SK-N-SH treated with all-trans-retinoic acid at 6 μM for 48 hours (cell line): ENCODE data around the gene IGFL1.
"Not testable (repeated sequence)": the region's sequence is repeated elsewhere in the genome, so short reads cannot be mapped to it uniquely, and the experiment has no call there.

Experiments used
- ATAC-seq: fragments of 200-7000 bp; cut with Tn5 transposase; 3 replicates; pipeline ENCODE4 v1.9.1; 2020; ENCODE audit warnings: mild to moderate bottlenecking, moderate library complexity
- ARNTL ChIP-seq: fragments of 450-650 bp; formaldehyde crosslinking; IDR thresholded peaks from 2 replicates; pipeline ENCODE4 v1.5.0; 2020; ENCODE audit warnings: low read depth, mild to moderate bottlenecking, moderate library complexity, borderline replicate concordance
- BACH2 ChIP-seq: fragments of 250-450 bp; sonication (Bioruptor Pico); IDR thresholded peaks from 2 replicates; pipeline ENCODE4 v1.9.0; 2021; ENCODE audit warnings: mild to moderate bottlenecking, borderline replicate concordance
- CREB5 ChIP-seq: fragments of 250-450 bp; sonication (Bioruptor Pico); IDR thresholded peaks from 2 replicates; pipeline ENCODE4 v1.5.1; 2020; ENCODE audit warnings: low read depth, mild to moderate bottlenecking, moderate library complexity
- CSDC2 ChIP-seq: fragments of 250-450 bp; sonication (Bioruptor Pico); IDR thresholded peaks from 2 replicates; pipeline ENCODE4 v1.5.0; 2020; ENCODE audit warnings: mild to moderate bottlenecking, moderate library complexity
- CSRNP3 ChIP-seq: fragments of 250-450 bp; sonication (Bioruptor Pico); IDR thresholded peaks from 2 replicates; pipeline ENCODE4 v1.5.1; 2021; ENCODE audit warnings: mild to moderate bottlenecking, moderate library complexity
- ESRRG ChIP-seq: fragments of 250-450 bp; sonication (Bioruptor Pico); IDR thresholded peaks from 2 replicates; pipeline ENCODE4 v1.6.1; 2021; ENCODE audit warnings: mild to moderate bottlenecking
- GLIS3 ChIP-seq: fragments of 250-450 bp; sonication (Bioruptor Pico); IDR thresholded peaks from 2 replicates; pipeline ENCODE4 v1.5.0; 2020; ENCODE audit warnings: mild to moderate bottlenecking, moderate library complexity
- ISL1 ChIP-seq: fragments of 250-450 bp; sonication (Bioruptor Pico); IDR thresholded peaks from 2 replicates; pipeline ENCODE4 v2.1.2; 2022; ENCODE audit warnings: mild to moderate bottlenecking, moderate library complexity
- OSR1 ChIP-seq: fragments of 250-450 bp; sonication (Bioruptor Pico); IDR thresholded peaks from 2 replicates; pipeline ENCODE4 v1.8.0; 2022; ENCODE audit warnings: moderate library complexity, mild to moderate bottlenecking, inconsistent platforms
- PATZ1 ChIP-seq: fragments of 250-450 bp; sonication (Bioruptor Pico); IDR thresholded peaks from 2 replicates; pipeline ENCODE4 v1.8.0; 2020; ENCODE audit warnings: mild to moderate bottlenecking, moderate library complexity, borderline replicate concordance
- POU6F1 ChIP-seq: fragments of 250-450 bp; sonication (Bioruptor Pico); IDR thresholded peaks from 2 replicates; pipeline ENCODE4 v1.8.0; 2021; ENCODE audit warnings: low read depth, mild to moderate bottlenecking, moderate library complexity, borderline replicate concordance
- PPARA ChIP-seq: fragments of 250-450 bp; sonication (Bioruptor Pico); IDR thresholded peaks from 2 replicates; pipeline ENCODE4 v1.5.0; 2020; ENCODE audit warnings: mild to moderate bottlenecking, borderline replicate concordance
- RARB ChIP-seq: fragments of 250-450 bp; sonication (Bioruptor Pico); IDR thresholded peaks from 2 replicates; pipeline ENCODE4 v1.8.0; 2021; ENCODE audit warnings: mild to moderate bottlenecking, moderate library complexity
- SNAI2 ChIP-seq: fragments of 250-450 bp; sonication (Bioruptor Pico); IDR thresholded peaks from 2 replicates; pipeline ENCODE4 v1.5.0; 2020; ENCODE audit warnings: mild to moderate bottlenecking, moderate library complexity
- TCF4 ChIP-seq: fragments of 250-450 bp; sonication (Bioruptor Pico); IDR thresholded peaks from 2 replicates; pipeline ENCODE4 v1.8.0; 2021; ENCODE audit warnings: mild to moderate bottlenecking, moderate library complexity, borderline replicate concordance
- TOX ChIP-seq: fragments of 250-450 bp; sonication (Bioruptor Pico); IDR thresholded peaks from 2 replicates; pipeline ENCODE4 v1.8.0; 2021; ENCODE audit warnings: mild to moderate bottlenecking, moderate library complexity, borderline replicate concordance
- ZC3H10 ChIP-seq: fragments of 250-450 bp; sonication (Bioruptor Pico); IDR thresholded peaks from 2 replicates; pipeline ENCODE4 v1.5.1; 2021; ENCODE audit warnings: mild to moderate bottlenecking, moderate library complexity
- ZFP3 ChIP-seq: fragments of 250-450 bp; sonication (Bioruptor Pico); IDR thresholded peaks from 2 replicates; pipeline ENCODE4 v1.5.0; 2020; ENCODE audit warnings: mild to moderate bottlenecking, moderate library complexity
- ZFP30 ChIP-seq: fragments of 450-650 bp; formaldehyde crosslinking; IDR thresholded peaks from 2 replicates; pipeline ENCODE4 v1.5.0; 2022; ENCODE audit warnings: mild to moderate bottlenecking, moderate library complexity
- ZNF565 ChIP-seq: fragments of 450-650 bp; formaldehyde crosslinking; conservative IDR thresholded peaks from 2 replicates; pipeline ENCODE4 v1.5.0; 2020; ENCODE audit warnings: low read depth, mild to moderate bottlenecking, moderate library complexity
- ZNF70 ChIP-seq: fragments of 450-650 bp; formaldehyde crosslinking; IDR thresholded peaks from 2 replicates; pipeline ENCODE4 v1.5.0; 2020; ENCODE audit warnings: mild to moderate bottlenecking, moderate library complexity
- ZNF8 ChIP-seq: fragments of 450-650 bp; formaldehyde crosslinking; IDR thresholded peaks from 2 replicates; pipeline ENCODE4 v1.5.0; 2020; ENCODE audit warnings: mild to moderate bottlenecking, moderate library complexity

The IGFL1 gene

GRCh38 chr19:46189971-46190888, 39.3 kb upstream of the IGFL1 start:
- ATAC-seq = no peak
- TF ChIP-seq TCF4 (CRISPR knock-in tag) (no peak), ZNF565 (CRISPR knock-in tag) (no peak), PPARA (CRISPR knock-in tag) (no peak), ISL1 (CRISPR knock-in tag) (no peak), GLIS3 (CRISPR knock-in tag) (no peak), CREB5 (no peak), ZNF70 (CRISPR knock-in tag) (no peak), TOX (no peak), SNAI2 (CRISPR knock-in tag) (no peak), PATZ1 (CRISPR knock-in tag) (no peak), RARB (CRISPR knock-in tag) (no peak), ZC3H10 (CRISPR knock-in tag) (no peak), BACH2 (CRISPR knock-in tag) (no peak), OSR1 (CRISPR knock-in tag) (no peak), ARNTL (CRISPR knock-in tag) (no peak)

GRCh38 chr19:46191356-46191755, 38.2 kb upstream of the IGFL1 start:
- ATAC-seq = no peak
- no peak for TF ChIP-seq OSR1 (CRISPR knock-in tag)
- TF ChIP-seq RARB (CRISPR knock-in tag) = no peak
- no peak for TF ChIP-seq ZC3H10 (CRISPR knock-in tag)
- TF ChIP-seq SNAI2 (CRISPR knock-in tag) = no peak
- TF ChIP-seq ZNF70 (CRISPR knock-in tag) = no peak
- no peak for TF ChIP-seq ZFP3 (CRISPR knock-in tag)
- no peak for TF ChIP-seq TCF4 (CRISPR knock-in tag)
- no peak for TF ChIP-seq ESRRG
- no peak for TF ChIP-seq ARNTL (CRISPR knock-in tag)
- no peak for TF ChIP-seq ZFP30 (CRISPR knock-in tag)
- TF ChIP-seq BACH2 (CRISPR knock-in tag) = no peak
- TF ChIP-seq PPARA (CRISPR knock-in tag) = no peak
- TF ChIP-seq ZNF8 (CRISPR knock-in tag) = no peak

GRCh38 chr19:46191972-46192371, 37.6 kb upstream of the IGFL1 start:
- TF ChIP-seq ISL1 (CRISPR knock-in tag) (no peak), CSRNP3 (CRISPR knock-in tag) (no peak), GLIS3 (CRISPR knock-in tag) (no peak), ZFP30 (CRISPR knock-in tag) (no peak), ZNF70 (CRISPR knock-in tag) (no peak), ZC3H10 (CRISPR knock-in tag) (no peak), SNAI2 (CRISPR knock-in tag) (no peak), CSDC2 (CRISPR knock-in tag) (no peak), PATZ1 (CRISPR knock-in tag) (no peak), CREB5 (no peak), TOX (no peak), OSR1 (CRISPR knock-in tag) (no peak), ESRRG (no peak), RARB (CRISPR knock-in tag) (no peak), ZFP3 (CRISPR knock-in tag) (no peak), ZNF8 (CRISPR knock-in tag) (no peak), ARNTL (CRISPR knock-in tag) (no peak), POU6F1 (CRISPR knock-in tag) (no peak), PPARA (CRISPR knock-in tag) (no peak), TCF4 (CRISPR knock-in tag) (no peak)
- TF ChIP-seq, all 23 proteins: peak for 0

GRCh38 chr19:46192626-46192991, 36.9 kb upstream of the IGFL1 start:
- not testable (repeated sequence) for ATAC-seq

More at GRCh38 chr19:46191972-46192371, 37.6 kb upstream of the IGFL1 start:
- ATAC-seq = no peak
